ENCODE data around the gene FAM20B. TPM values are rescaled to one million over a fixed set of nuclear protein-coding genes. Genes with fewer than 3 reads are reported as not detected.
A peak's percentile ranks its signal among the peaks of the same experiment; 100 is the strongest.

FAM20B gene
- total and polyA plus RNA-seq, 2 of the 13 experiments (the other 11 are each of a cell fraction or from before 2014, with no cell fraction given), result 13.8 to 26.9 TPM

DNA sequence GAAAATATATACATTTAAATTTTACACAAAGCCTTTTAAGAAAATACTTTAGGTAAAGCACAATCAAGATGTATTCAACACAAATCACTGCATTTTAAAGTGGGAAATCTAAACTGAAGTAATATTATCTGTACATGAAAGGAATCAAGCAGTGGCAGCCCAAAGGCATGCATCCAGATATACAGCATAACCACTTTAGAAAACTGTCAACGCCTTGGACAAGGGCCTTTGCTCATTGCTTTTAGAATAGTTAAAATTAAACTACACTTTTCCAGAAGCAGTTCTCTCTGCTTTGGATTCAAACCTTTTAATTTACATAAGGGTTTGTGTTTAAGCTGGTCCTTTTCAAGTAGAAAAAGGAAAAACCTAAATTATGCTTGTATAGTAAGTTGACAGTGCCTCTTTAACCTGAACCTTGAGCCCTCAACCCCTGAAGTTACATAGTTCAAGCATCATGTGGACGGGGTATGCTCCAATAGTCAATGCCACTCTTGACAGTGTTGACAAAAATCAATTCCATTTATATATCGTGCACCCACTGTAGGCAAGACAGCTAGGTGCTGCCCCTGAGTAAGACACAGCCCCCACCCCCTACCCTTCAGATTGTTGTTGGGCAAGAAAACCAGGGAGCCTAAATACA is 79.0 kb downstream of the FAM20B start (continued):
- TF ChIP-seq, protein P1, sequence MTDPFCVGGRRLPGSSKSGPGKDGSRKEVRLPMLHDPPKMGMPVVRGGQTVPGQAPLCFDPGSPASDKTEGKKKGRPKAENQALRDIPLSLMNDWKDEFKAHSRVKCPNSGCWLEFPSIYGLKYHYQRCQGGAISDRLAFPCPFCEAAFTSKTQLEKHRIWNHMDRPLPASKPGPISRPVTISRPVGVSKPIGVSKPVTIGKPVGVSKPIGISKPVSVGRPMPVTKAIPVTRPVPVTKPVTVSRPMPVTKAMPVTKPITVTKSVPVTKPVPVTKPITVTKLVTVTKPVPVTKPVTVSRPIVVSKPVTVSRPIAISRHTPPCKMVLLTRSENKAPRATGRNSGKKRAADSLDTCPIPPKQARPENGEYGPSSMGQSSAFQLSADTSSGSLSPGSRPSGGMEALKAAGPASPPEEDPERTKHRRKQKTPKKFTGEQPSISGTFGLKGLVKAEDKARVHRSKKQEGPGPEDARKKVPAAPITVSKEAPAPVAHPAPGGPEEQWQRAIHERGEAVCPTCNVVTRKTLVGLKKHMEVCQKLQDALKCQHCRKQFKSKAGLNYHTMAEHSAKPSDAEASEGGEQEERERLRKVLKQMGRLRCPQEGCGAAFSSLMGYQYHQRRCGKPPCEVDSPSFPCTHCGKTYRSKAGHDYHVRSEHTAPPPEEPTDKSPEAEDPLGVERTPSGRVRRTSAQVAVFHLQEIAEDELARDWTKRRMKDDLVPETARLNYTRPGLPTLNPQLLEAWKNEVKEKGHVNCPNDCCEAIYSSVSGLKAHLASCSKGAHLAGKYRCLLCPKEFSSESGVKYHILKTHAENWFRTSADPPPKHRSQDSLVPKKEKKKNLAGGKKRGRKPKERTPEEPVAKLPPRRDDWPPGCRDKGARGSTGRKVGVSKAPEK (CRISPR knock-in tag; IDR thresholded peaks at IDR 0.05; ENCODE audit: borderline replicate concordance), result no peak
- TF ChIP-seq NR2F1 (CRISPR knock-in tag; IDR thresholded peaks at IDR 0.05) (peak; percentile 68 to 84), ZSCAN29 (CRISPR knock-in tag; conservative IDR thresholded peaks at IDR 0.05) (no peak), ZNF44 (CRISPR knock-in tag; IDR thresholded peaks at IDR 0.05) (no peak), ATAD3A (CRISPR knock-in tag; IDR thresholded peaks at IDR 0.05) (no peak), ZNF724P (CRISPR knock-in tag; IDR thresholded peaks at IDR 0.05; ENCODE audit: borderline replicate concordance) (no peak), ZFP37 (CRISPR knock-in tag; IDR thresholded peaks at IDR 0.05; ENCODE audit: borderline replicate concordance) (no peak), SAP130 (CRISPR knock-in tag; IDR thresholded peaks at IDR 0.05; ENCODE audit: low read depth) (peak; percentile 85), ARID2 (CRISPR knock-in tag; IDR thresholded peaks at IDR 0.05; ENCODE audit: borderline replicate concordance) (no peak), HOXA9 (CRISPR knock-in tag; IDR thresholded peaks at IDR 0.05; ENCODE audit: borderline replicate concordance) (no peak), ZNF12 (CRISPR knock-in tag; IDR thresholded peaks at IDR 0.05) (no peak), PHF21A (CRISPR knock-in tag; IDR thresholded peaks at IDR 0.05) (peak; percentile 92), ZFP41 (CRISPR knock-in tag; IDR thresholded peaks at IDR 0.05; ENCODE audit: borderline replicate concordance) (no peak), CENPT (CRISPR knock-in tag; IDR thresholded peaks at IDR 0.05; ENCODE audit: low read depth) (no peak), SRSF9 (IDR thresholded peaks at IDR 0.05; ENCODE audit: borderline replicate concordance, insufficient read depth, low read depth, low read length, poor library complexity, severe bottlenecking) (no peak), HOXA7 (CRISPR knock-in tag; IDR thresholded peaks at IDR 0.05) (no peak), ZNF292 (CRISPR knock-in tag; IDR thresholded peaks at IDR 0.05; ENCODE audit: borderline replicate concordance, low read depth) (no peak; the same call in 1 of the 2 replicates)
- TF ChIP-seq, protein P2, sequence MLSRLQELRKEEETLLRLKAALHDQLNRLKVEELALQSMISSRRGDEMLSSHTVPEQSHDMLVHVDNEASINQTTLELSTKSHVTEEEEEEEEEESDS (CRISPR knock-in tag; IDR thresholded peaks at IDR 0.05; ENCODE audit: borderline replicate concordance), result no peak
- TF ChIP-seq, protein P3, sequence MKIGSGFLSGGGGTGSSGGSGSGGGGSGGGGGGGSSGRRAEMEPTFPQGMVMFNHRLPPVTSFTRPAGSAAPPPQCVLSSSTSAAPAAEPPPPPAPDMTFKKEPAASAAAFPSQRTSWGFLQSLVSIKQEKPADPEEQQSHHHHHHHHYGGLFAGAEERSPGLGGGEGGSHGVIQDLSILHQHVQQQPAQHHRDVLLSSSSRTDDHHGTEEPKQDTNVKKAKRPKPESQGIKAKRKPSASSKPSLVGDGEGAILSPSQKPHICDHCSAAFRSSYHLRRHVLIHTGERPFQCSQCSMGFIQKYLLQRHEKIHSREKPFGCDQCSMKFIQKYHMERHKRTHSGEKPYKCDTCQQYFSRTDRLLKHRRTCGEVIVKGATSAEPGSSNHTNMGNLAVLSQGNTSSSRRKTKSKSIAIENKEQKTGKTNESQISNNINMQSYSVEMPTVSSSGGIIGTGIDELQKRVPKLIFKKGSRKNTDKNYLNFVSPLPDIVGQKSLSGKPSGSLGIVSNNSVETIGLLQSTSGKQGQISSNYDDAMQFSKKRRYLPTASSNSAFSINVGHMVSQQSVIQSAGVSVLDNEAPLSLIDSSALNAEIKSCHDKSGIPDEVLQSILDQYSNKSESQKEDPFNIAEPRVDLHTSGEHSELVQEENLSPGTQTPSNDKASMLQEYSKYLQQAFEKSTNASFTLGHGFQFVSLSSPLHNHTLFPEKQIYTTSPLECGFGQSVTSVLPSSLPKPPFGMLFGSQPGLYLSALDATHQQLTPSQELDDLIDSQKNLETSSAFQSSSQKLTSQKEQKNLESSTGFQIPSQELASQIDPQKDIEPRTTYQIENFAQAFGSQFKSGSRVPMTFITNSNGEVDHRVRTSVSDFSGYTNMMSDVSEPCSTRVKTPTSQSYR (CRISPR knock-in tag; IDR thresholded peaks at IDR 0.05; ENCODE audit: borderline replicate concordance), result peak; percentile 55; the same call in 1 of the 2 replicates
- TF ChIP-seq, protein P4, sequence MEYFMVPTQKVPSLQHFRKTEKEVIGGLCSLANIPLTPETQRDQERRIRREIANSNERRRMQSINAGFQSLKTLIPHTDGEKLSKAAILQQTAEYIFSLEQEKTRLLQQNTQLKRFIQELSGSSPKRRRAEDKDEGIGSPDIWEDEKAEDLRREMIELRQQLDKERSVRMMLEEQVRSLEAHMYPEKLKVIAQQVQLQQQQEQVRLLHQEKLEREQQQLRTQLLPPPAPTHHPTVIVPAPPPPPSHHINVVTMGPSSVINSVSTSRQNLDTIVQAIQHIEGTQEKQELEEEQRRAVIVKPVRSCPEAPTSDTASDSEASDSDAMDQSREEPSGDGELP (IDR thresholded peaks at IDR 0.05; ENCODE audit: borderline replicate concordance, low read depth), result 0 out of 2 replicates have a peak, but pooled peaks have one; percentile 54
